Activated CD4-positive, alpha-beta T cell treated with anti-CD3 and anti-CD28 coated beads for 36 hours (primary cell): ENCODE results near the gene GRPEL2. TPM values are rescaled to one million over a fixed set of nuclear protein-coding genes. Genes with fewer than 3 reads are reported as not detected.
A peak's percentile ranks its signal among the peaks of the same experiment; 100 is the strongest.
"Not testable (repeated sequence)": the region's sequence is repeated elsewhere in the genome, so short reads cannot be mapped to it uniquely, and the experiment has no call there.

Experiments
- ATAC-seq: fragments of 200-7000 bp; cut with Tn5 transposase; one replicate; pipeline ENCODE4 v1.10.0; 2021; ENCODE audit warnings: mild to moderate bottlenecking, moderate library complexity
- CTCF ChIA-PET: fragments of 350-600 bp; sonication (Branson Sonifier 250); formaldehyde crosslinking; loops from one replicate; lab custom pipeline; 2021; ENCODE audit warnings: antibody characterized with exemption; lab: Charles Lee
- POLR2A ChIA-PET: fragments of 350-600 bp; sonication (Branson Sonifier 250); formaldehyde crosslinking; loops from one replicate; lab custom pipeline; 2021; ENCODE audit warnings: antibody characterized with exemption, inconsistent platforms; lab: Charles Lee
- DNase-seq: peaks from one replicate; pipeline ENCODE4 v3.0.0-alpha.2; 2020
- H3K27ac Mint-ChIP-seq: one replicate; pipeline ENCODE4 v1.8.0; 2021; ENCODE audit warnings: mixed read lengths
- H3K27me3 Mint-ChIP-seq: one replicate; pipeline ENCODE4 v1.8.0; 2021; ENCODE audit warnings: mixed read lengths
- H3K36me3 Mint-ChIP-seq: one replicate; pipeline ENCODE4 v1.8.0; 2021; ENCODE audit warnings: low read depth, mixed read lengths
- H3K4me1 Mint-ChIP-seq: one replicate; pipeline ENCODE4 v1.8.0; 2021; ENCODE audit warnings: mixed read lengths
- H3K4me3 Mint-ChIP-seq: one replicate; pipeline ENCODE4 v1.8.0; 2021; ENCODE audit warnings: mild to moderate bottlenecking, moderate library complexity, mixed read lengths
- H3K9me3 Mint-ChIP-seq: one replicate; pipeline ENCODE4 v1.8.0; 2021; ENCODE audit warnings: low read depth, mixed read lengths
- intact Hi-C, 2 experiments: fragments of 100-400 bp; cut with DNase I in 1 of 2; cut with micrococcal nuclease in 1 of 2; formaldehyde crosslinking; loops; one replicate each; pipeline versions ENCODE4 v1.14.2 to v1.15.1; 2022 to 2024; cut with DNase I, micrococcal nuclease
- total RNA-seq, 2 experiments: library from RNA; stranded (reverse); gene quantifications; one replicate each; pipeline ENCODE4 v1.2.3, GENCODE V29; 2021

The GRPEL2 gene
- total RNA-seq, 2 experiments from 2014 or later = 27.1 to 37.2 TPM

DNA sequence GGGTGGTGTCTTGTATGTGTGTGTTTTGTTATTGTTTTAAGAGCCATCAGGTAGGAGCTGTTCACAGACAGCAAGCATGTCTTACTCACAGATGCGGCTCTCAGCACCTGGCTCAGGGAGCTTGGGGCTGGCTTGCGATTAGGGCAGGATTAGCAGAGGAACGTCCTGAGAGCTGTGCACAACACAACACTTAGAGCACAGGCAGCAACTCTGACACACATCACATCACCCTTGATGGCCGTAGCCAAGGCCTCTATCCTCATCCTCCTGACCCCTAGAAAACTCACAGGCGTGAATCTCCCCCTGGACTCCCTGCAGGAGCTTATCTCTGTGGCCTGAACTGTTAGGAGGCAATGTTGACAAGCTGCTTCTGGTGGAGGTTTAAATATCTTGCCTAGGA is 40.9 kb downstream of the GRPEL2 start:
- H3K36me3 Mint-ChIP-seq = no peaks in the 10 kb centered on the region
- H3K4me1 Mint-ChIP-seq = no peaks in the 10 kb centered on the region
- intact Hi-C loops = no loop called here
- H3K9me3 Mint-ChIP-seq = no peaks in the 10 kb centered on the region
- H3K27ac Mint-ChIP-seq = no peak overlapping the region
- ChIA-PET CTCF (interaction anchor here (0.6 to 3.0 kb wide), 9 partner anchors 14 to 231 kb away, joined by 3 to 20 read pairs (median 4); no protein-coding TSS in a partner anchor), POLR2A (no interaction called here)
- no peak overlapping the region for H3K4me3 Mint-ChIP-seq
- no peaks in the 10 kb centered on the region for H3K27me3 Mint-ChIP-seq
- ATAC-seq (no peak), DNase-seq (no peak)

- intact Hi-C loops = no loop called here
- ChIA-PET POLR2A (no interaction called here), CTCF (interaction anchor here (0.6 to 2.1 kb wide), 7 partner anchors 19 to 233 kb away, joined by 3 to 6 read pairs (median 3); no protein-coding TSS in a partner anchor)
- Mint-ChIP-seq H3K27me3 (no peaks in the 10 kb centered on the region), H3K27ac (no peak overlapping the region), H3K4me1 (no peaks in the 10 kb centered on the region), H3K9me3 (no peaks in the 10 kb centered on the region), H3K36me3 (no peaks in the 10 kb centered on the region), H3K4me3 (no peak overlapping the region)
- no peak for DNase-seq
- no peak for ATAC-seq
Measured at GRCh38 chr5:149387081-149387631, 41.9 kb downstream of the GRPEL2 start.

DNA sequence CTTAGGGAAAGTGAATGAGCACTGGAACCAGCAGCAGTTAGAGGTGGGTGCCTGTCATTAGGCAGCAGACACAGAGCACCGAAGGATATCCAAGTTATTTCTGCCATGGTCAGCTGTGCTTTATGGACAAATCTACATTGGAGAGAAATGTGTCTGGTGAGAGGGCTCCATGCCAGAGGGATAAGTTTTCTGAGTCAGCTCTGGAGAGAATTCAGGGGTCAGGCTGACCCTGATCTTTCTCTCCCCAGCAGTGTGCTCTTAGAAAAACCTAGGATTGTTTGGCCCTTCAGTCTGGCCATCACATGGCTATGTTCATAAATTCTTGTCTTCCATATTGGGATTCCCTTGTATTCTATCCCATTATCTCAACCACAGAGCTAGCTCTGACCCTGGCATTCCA is 42.7 kb downstream of the GRPEL2 start:
- H3K36me3 Mint-ChIP-seq = no peaks in the 10 kb centered on the region
- H3K27me3 Mint-ChIP-seq = no peaks in the 10 kb centered on the region
- ChIA-PET POLR2A (interaction anchor here (0.6 kb wide), 1 partner anchor 32 kb away, joined by 3 read pairs; no protein-coding TSS in a partner anchor), CTCF (interaction anchor here (0.6 to 2.1 kb wide), 5 partner anchors 14 to 262 kb away, joined by 3 to 5 read pairs (median 3); no protein-coding TSS in a partner anchor)
- intact Hi-C loops = no loop called here
- no peaks in the 10 kb centered on the region for H3K4me1 Mint-ChIP-seq
- no peak for DNase-seq
- H3K4me3 Mint-ChIP-seq = no peak overlapping the region
- H3K27ac Mint-ChIP-seq = no peak overlapping the region
- H3K9me3 Mint-ChIP-seq = no peaks in the 10 kb centered on the region
- ATAC-seq = no peak

DNA sequence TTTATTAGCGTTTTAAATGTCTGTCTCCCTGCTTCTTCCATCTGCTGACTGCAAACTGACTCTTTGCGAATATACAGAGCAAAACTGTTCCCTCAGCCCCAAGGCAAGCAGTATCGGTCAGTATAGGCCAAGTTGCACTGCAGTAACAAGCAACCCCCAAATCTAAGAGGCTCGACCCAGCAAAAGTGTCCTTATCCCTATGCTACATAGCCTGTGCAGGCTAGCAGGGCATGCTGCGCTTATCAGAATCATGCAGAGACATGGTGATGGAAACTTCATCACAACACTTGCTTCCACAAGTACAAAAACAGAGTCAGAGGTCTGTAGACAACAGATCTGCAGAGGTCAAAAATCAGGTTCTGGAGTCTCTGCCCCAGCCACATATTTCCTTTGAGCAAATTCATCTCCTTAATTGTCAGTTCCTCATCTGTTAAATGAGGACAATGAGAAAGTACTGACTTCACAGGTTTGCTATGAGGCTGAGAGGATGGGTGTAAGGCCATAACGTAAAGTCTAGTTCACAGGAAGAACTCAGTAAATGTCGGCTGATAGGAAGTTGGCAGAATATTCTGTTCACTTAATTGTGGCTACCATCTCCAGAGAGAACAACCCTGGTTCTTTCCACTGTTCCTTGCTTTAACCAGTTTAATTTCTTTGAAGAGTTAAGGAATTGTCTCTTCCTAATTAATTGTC is 43.3 kb downstream of the GRPEL2 start:
- Mint-ChIP-seq H3K4me3 (no peak overlapping the region), H3K27me3 (no peaks in the 10 kb centered on the region), H3K4me1 (no peaks in the 10 kb centered on the region), H3K9me3 (no peaks in the 10 kb centered on the region), H3K27ac (no peak overlapping the region), H3K36me3 (no peaks in the 10 kb centered on the region)
- CTCF ChIA-PET = interaction anchor here (0.6 to 2.1 kb wide), 4 partner anchors 12 to 1138 kb away, joined by 3 to 5 read pairs (median 4); no protein-coding TSS in a partner anchor
- DNase-seq (no peak), ATAC-seq (no peak)
- POLR2A ChIA-PET = no interaction called here
- intact Hi-C loops = no loop called here

DNA sequence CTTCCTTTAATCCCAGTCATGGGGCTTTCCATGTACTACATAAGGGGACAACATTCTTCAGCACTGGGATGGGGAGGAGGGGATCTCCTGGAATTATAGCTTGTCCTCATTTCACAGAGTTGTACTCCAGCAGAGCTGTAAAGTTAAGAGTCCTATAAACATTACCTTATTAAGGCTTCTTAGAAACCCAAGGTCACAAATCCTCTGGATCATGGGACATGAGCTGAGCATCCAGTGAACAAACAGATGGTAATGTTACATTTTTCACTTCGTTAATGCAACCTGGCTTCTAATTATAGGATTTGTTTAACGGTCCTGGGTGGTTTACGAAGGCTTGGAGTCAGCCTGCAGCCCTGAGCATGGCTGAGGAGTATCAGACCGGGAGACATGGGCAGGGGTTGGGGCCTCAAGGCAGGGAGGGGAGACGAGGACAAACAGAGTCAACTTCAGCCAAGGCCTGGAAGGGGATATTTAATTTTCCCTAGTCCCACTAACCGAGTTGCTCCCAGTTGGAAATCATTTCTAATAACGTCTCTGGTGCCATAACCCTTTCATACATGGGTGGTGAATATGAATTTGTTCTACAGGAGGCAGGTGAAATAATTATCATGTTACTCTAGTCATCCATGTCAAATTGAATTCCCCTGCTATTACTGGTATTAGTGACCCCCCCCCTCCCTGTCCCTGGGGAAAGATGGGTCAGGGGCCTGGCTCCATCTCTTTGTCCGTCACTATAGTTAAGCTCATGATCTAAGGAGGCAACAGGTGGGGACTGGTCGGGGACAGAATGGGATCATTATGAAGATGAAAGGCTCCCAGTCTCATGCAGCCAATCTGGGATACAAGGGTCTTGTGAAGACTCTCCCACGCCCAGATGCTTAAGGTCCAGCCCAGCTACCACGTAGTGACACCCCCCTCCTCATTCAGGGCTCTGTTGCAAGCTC is 44.5 kb downstream of the GRPEL2 start:
- Mint-ChIP-seq H3K9me3 (no peaks in the 10 kb centered on the region), H3K27me3 (no peaks in the 10 kb centered on the region), H3K4me3 (no peak overlapping the region), H3K36me3 (no peaks in the 10 kb centered on the region), H3K4me1 (no peaks in the 10 kb centered on the region), H3K27ac (no peak overlapping the region)
- DNase-seq (no peak), ATAC-seq (no peak)
- intact Hi-C loops = no loop called here
- ChIA-PET POLR2A (interaction anchor here (0.6 kb wide), 1 partner anchor 30 kb away, joined by 4 read pairs; no protein-coding TSS in a partner anchor), CTCF (interaction anchor here (0.6 to 1.7 kb wide), 7 partner anchors 11 to 1137 kb away, joined by 3 to 5 read pairs (median 3); no protein-coding TSS in a partner anchor)

- ATAC-seq, POLR2A ChIA-PET, H3K36me3 Mint-ChIP-seq, intact Hi-C loops, H3K27ac Mint-ChIP-seq, DNase-seq, H3K4me3 Mint-ChIP-seq, H3K4me1 Mint-ChIP-seq, H3K9me3 Mint-ChIP-seq, H3K27me3 Mint-ChIP-seq: not testable (repeated sequence)
- CTCF ChIA-PET = interaction anchor here (0.8 to 1.7 kb wide), 4 partner anchors 9 to 172 kb away, joined by 3 to 5 read pairs (median 4); no protein-coding TSS in a partner anchor
Measured at GRCh38 chr5:149391076-149391475, 45.8 kb downstream of the GRPEL2 start.

DNA sequence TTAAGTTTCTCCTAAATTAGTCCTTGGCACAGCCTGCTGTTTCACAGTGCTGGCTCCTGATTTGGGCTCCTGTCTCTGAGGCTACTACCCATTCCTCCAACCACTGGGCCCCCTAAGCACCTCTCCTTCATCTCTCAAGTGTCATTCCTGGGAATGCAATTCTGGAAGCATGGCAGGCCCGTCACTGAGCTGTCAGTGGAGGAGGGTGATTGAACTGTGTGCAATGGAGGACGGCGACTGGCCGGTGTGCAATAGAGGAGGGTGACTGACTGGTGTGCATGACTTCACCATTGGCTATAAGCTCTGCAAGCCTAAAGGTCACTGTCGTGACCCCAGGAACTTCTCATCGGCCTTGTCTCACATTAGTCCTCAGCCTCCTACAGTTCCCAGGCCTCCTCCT is 46.2 kb downstream of the GRPEL2 start:
- H3K9me3 Mint-ChIP-seq = no peaks in the 10 kb centered on the region
- H3K4me3 Mint-ChIP-seq = no peak overlapping the region
- no peaks in the 10 kb centered on the region for H3K4me1 Mint-ChIP-seq
- ATAC-seq (no peak), DNase-seq (no peak)
- no peaks in the 10 kb centered on the region for H3K27me3 Mint-ChIP-seq
- intact Hi-C loops = no loop called here
- ChIA-PET CTCF (interaction anchor here (1.5 kb wide), 1 partner anchor 10 kb away, joined by 5 read pairs; no protein-coding TSS in a partner anchor), POLR2A (no interaction called here)
- H3K27ac Mint-ChIP-seq = no peak overlapping the region
- no peaks in the 10 kb centered on the region for H3K36me3 Mint-ChIP-seq

DNA sequence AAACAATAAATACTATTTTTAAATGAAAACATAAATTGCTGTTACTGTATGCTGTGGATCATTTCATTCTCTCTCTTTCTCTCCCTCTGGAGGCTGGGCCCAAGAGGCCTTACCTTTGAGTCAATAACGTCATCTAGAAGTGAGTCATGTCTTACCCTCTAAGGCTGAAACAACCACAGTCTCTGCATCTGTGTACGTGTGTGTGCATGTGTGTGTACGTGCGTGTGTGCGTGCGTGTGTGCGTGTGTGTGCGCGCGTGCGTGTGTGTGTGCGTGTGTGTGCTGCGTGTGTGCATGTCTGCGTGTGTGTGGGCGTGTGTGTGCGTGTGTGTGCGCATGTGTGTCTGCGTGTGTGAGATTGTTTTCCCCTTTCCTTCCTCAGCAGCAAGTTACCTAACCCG is 47.4 kb downstream of the GRPEL2 start:
- POLR2A ChIA-PET = no interaction called here
- ATAC-seq = peak; percentile 88
- H3K9me3 Mint-ChIP-seq = no peaks in the 10 kb centered on the region
- no peak overlapping the region for H3K27ac Mint-ChIP-seq
- CTCF ChIA-PET = interaction anchor here (0.6 kb wide), 1 partner anchor 32 kb away, joined by 3 read pairs; no protein-coding TSS in a partner anchor
- peak; percentile 25 for DNase-seq
- intact Hi-C loops = no loop called here
- H3K4me1 Mint-ChIP-seq = no peaks in the 10 kb centered on the region
- no peaks in the 10 kb centered on the region for H3K36me3 Mint-ChIP-seq
- H3K27me3 Mint-ChIP-seq = no peaks in the 10 kb centered on the region
- H3K4me3 Mint-ChIP-seq = no peak overlapping the region

DNA sequence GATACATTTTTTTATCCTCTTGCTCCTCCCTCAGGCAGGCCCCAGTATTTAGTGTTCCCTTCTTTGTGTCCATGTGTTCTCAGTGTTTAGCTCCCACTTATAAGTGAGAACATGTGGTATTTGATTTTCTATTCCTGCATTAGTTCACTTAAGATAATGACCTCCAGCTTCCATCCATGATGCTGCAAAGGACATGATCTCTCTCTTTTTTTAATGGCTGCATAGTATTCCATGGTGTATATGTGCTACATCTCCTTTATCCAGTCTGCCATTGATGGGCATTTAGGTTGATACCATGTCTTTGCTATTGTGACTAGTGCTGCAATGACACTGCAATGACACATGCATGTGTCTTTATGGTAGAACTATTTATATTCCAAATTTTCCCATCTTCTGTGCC is 49.7 kb downstream of the GRPEL2 start:
- CTCF ChIA-PET = interaction anchor here (1.5 kb wide), 1 partner anchor 23 kb away, joined by 3 read pairs; no protein-coding TSS in a partner anchor
- intact Hi-C loops, H3K9me3 Mint-ChIP-seq, H3K4me1 Mint-ChIP-seq, H3K27ac Mint-ChIP-seq, POLR2A ChIA-PET, ATAC-seq, H3K4me3 Mint-ChIP-seq, H3K27me3 Mint-ChIP-seq, DNase-seq, H3K36me3 Mint-ChIP-seq: not testable (repeated sequence)

- ATAC-seq (no peak), DNase-seq (no peak)
- Mint-ChIP-seq H3K4me3 (no peak overlapping the region), H3K9me3 (no peaks in the 10 kb centered on the region), H3K27ac (no peak overlapping the region), H3K27me3 (peaks cover 2% of the 10 kb centered on the region), H3K36me3 (no peaks in the 10 kb centered on the region), H3K4me1 (no peaks in the 10 kb centered on the region)
- ChIA-PET POLR2A (no interaction called here), CTCF (no interaction called here)
- intact Hi-C loops = no loop called here
Measured at GRCh38 chr5:149397530-149397929, 52.2 kb downstream of the GRPEL2 start.

- H3K27me3 Mint-ChIP-seq, intact Hi-C loops, DNase-seq, H3K4me1 Mint-ChIP-seq, POLR2A ChIA-PET, H3K9me3 Mint-ChIP-seq, H3K27ac Mint-ChIP-seq, H3K36me3 Mint-ChIP-seq, H3K4me3 Mint-ChIP-seq, ATAC-seq: not testable (repeated sequence)
- CTCF ChIA-PET = interaction anchor here (2.0 kb wide), 1 partner anchor 31 kb away, joined by 4 read pairs; no protein-coding TSS in a partner anchor
Measured at GRCh38 chr5:149398747-149399266, 53.5 kb downstream of the GRPEL2 start.
